Psoas muscle (tissue), 8 donors: ENCODE measurements around the gene THOC6. TPM values are rescaled to one million over a fixed set of nuclear protein-coding genes. Genes with fewer than 3 reads are reported as not detected.

ENCODE experiments used
- ATAC-seq, 4 donors: fragments of 200-7000 bp; cut with Tn5 transposase; one replicate each; pipeline ENCODE4 v1.9.1; 2020; ENCODE audit warnings: moderate library complexity in 3 of 4, mild to moderate bottlenecking in 2 of 4
- DNase-seq, 2 donors: peaks; one replicate each; pipeline ENCODE4 v3.0.0-alpha.2; 2020
- H3K27ac ChIP-seq: fragments of 200-600 bp; one replicate; pipeline ENCODE4 v1.8.0; 2022
- H3K27me3 ChIP-seq, 3 donors: fragments of 200-600 bp in 1 of 3; one replicate each; pipeline versions ENCODE4 v1.6.1 to v1.8.0; 2013 to 2022; ENCODE audit warnings: low read length in 2 of 3, mild to moderate bottlenecking in 2 of 3, moderate library complexity in 1 of 3; ENCODE audit not compliant: insufficient read depth in 3 of 3
- H3K36me3 ChIP-seq, 2 donors: fragments of 200-600 bp in 1 of 2; one replicate each; pipeline versions ENCODE4 v1.6.1 to v1.8.0; 2013 to 2022; ENCODE audit warnings: low read depth in 1 of 2, mild to moderate bottlenecking in 1 of 2, moderate library complexity in 1 of 2; ENCODE audit not compliant: insufficient read depth in 1 of 2
- H3K4me1 ChIP-seq: fragments of 200-600 bp; one replicate; pipeline ENCODE4 v1.8.0; 2022
- H3K4me3 ChIP-seq: fragments of 200-600 bp; one replicate; pipeline ENCODE4 v1.8.0; 2022; ENCODE audit warnings: mild to moderate bottlenecking
- H3K9me3 ChIP-seq: fragments of 200-600 bp; one replicate; pipeline ENCODE4 v1.8.0; 2022
- WGBS, 3 donors: extraction: QIAGEN DNeasy Blood & Tissue Kit; methylation state at CpG; one replicate each; pipeline versions ENCODE4 v1.1.6 to v1.1.7; 2013; 5-methylcytosine and 5-hydroxymethylcytosine counted together
- intact Hi-C, 2 donors: fragments of 100-400 bp; cut with DNase I; formaldehyde crosslinking; loops; one replicate each; pipeline versions ENCODE4 v1.11.0 to v1.14.2; 2022
- polyA plus RNA-seq, 3 donors: library from polyadenylated mRNA; stranded (reverse); fragments of 200-250 nt; gene quantifications; one replicate each; pipeline ENCODE4 v1.2.3, GENCODE V29; 2013
- total RNA-seq, 4 donors: library from RNA; stranded (reverse); fragmentation: NEBNext Ultra II Directional in 2 of 4; extraction: Animal tissue kit (Norgen Biotek cat#: 25700) in 2 of 4; gene quantifications; one replicate each; pipeline versions ENCODE4 v1.2.1 to v1.2.4, GENCODE V29; 2021 to 2023
- TF ChIP-seq, protein P1 (sequence below): fragments of 200-600 bp; IDR thresholded peaks from one replicate; pipeline ENCODE4 v1.8.0; 2022; ENCODE audit warnings: antibody characterized with exemption
- donor health status: healthy with polysubstance abuse.
- donor health status: DM: no; HTN: no; CAD: no; lungs with moderate emphysema.
- donor health status: Bipolar disorder and iron deficiency.
- donor health status: healthy.
- donor health status: DM: yes; HTN: yes; CAD: no.
- donor health status: DM: no; HTN: no; CAD: no.
- donor health status: DM: no; HTN: no; CAD: no.
- donor health status: DM: yes; HTN: yes; CAD: no.

The THOC6 gene
- total and polyA plus RNA-seq, 7 donors = 17.0 to 72.2 (median 26.9) TPM

DNA sequence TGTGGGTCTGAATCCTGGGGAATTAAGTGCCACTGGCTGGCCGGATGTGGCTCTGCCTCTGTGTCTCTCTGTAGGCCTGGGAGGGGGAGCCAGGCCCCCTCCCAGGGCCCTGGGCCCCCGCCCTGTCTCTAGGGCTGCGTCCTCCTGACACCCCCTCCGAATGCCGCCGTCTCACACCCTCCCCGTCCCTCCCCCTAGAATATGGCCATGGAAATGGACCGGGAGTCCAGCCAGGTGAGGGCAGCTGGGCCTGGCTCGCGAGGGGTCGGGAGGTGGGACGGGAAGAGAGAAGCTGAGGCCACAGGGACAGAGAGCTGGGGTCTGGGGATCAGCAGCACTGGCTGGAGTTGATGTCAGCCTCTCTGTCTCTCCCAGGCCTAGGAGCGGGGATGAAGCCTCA is 27.5 kb upstream of the THOC6 start:
- DNase-seq (no peak), ATAC-seq (no peak)
- Histone ChIP-seq H3K4me1 (no peaks in the 10 kb centered on the region), H3K9me3 (no peaks in the 10 kb centered on the region), H3K27ac (no peak overlapping the region), H3K27me3 (peaks cover 0 to 1% (median 0%) of the 10 kb centered on the region in 3 donors), H3K36me3 (no peaks in the 10 kb centered on the region), H3K4me3 (no peak overlapping the region)
- TF ChIP-seq, protein P1, sequence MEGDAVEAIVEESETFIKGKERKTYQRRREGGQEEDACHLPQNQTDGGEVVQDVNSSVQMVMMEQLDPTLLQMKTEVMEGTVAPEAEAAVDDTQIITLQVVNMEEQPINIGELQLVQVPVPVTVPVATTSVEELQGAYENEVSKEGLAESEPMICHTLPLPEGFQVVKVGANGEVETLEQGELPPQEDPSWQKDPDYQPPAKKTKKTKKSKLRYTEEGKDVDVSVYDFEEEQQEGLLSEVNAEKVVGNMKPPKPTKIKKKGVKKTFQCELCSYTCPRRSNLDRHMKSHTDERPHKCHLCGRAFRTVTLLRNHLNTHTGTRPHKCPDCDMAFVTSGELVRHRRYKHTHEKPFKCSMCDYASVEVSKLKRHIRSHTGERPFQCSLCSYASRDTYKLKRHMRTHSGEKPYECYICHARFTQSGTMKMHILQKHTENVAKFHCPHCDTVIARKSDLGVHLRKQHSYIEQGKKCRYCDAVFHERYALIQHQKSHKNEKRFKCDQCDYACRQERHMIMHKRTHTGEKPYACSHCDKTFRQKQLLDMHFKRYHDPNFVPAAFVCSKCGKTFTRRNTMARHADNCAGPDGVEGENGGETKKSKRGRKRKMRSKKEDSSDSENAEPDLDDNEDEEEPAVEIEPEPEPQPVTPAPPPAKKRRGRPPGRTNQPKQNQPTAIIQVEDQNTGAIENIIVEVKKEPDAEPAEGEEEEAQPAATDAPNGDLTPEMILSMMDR = no peak
- intact Hi-C loops = no loop called here
- 60 to 70% (median 65%) methylated on average over 11 to 13 of the region's 13 CpGs for whole genome bisulfite sequencing, 3 donors

DNA sequence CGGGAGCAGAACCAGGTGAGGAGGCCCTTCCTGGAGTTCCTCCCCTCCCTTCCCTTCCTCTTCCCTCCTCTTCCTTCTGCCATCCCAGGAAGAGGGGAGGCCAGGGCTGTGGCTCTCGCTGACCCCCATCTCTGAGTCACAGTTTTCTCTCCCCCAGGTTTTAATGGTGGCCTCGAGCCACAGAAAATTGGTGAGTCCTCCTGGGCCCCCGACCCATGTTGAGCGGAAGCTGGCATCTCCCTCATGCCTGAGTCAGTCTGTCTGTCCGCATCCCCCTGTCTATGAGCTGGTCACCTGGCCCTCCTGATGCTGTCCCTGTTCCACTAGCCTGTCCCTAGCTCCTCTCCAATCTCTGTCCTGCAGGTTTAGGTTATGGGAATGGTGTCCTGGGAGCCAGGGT is 23.9 kb upstream of the THOC6 start:
- no peak for ATAC-seq
- intact Hi-C loops = no loop called here
- no peak for DNase-seq
- 74 to 80% (median 77%) methylated on average over 6 of the region's 6 CpGs for WGBS, 3 donors
- Histone ChIP-seq H3K27me3 (peaks cover 0 to 1% (median 0%) of the 10 kb centered on the region in 3 donors), H3K27ac (no peak overlapping the region), H3K36me3 (peaks cover 0 to 5% of the 10 kb centered on the region in 2 donors), H3K4me3 (no peak overlapping the region), H3K4me1 (peaks cover 1% of the 10 kb centered on the region), H3K9me3 (no peaks in the 10 kb centered on the region)
- TF ChIP-seq, protein P1 = no peak

DNA sequence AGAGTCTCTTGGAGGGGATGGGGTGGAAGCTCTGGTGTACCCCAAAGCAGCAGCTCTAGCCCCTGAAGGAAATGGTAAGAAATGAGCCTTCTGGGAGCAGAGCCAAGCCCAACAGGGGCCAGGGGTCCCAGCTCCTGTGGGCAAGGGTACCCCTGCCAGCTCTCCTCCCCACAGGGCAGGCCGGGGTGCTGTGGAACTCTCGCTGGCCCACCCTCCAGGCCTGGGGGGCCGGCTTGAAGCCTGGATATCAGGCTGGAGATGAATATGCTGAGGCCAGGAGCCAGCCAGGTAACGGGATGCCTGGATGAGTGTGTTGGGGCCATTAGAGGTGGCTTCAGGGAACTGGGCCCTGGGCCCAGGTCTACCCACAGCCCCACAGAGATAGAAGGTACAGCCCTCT is 23.3 kb upstream of the THOC6 start:
- H3K4me1 ChIP-seq = peaks cover 3% of the 10 kb centered on the region
- no peak overlapping the region for H3K4me3 ChIP-seq
- no peak for DNase-seq
- no peaks in the 10 kb centered on the region for H3K9me3 ChIP-seq
- TF ChIP-seq, protein P1 = no peak
- H3K27me3 ChIP-seq = peaks cover 0 to 1% (median 0%) of the 10 kb centered on the region in 3 donors
- intact Hi-C loops = no loop called here
- H3K27ac ChIP-seq = no peak overlapping the region
- peaks cover 0 to 5% of the 10 kb centered on the region in 2 donors for H3K36me3 ChIP-seq
- 85 to 98% (median 85%) methylated on average over 4 of the region's 4 CpGs for WGBS, 3 donors
- ATAC-seq = no peak

DNA sequence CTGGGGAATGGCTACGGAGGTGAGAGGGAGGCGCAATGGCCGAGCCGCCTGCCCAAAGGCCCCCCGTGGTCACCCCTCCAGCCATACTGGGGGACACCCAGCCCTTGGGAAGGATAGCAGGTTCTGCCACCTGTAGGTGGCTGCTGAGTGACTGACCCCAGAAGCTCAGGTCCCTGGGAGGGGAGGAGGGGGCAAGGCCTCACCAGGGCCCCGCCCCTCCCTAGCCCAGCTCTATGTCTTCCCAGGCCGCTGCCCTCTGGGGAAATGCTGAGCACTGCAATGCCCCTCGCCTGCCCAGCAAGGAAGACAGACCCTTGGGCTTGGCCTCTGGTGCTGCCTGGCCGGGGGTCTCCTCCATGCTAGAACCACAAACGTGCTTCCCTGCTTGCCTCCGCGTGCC is 22.5 kb upstream of the THOC6 start:
- Histone ChIP-seq H3K36me3 (peaks cover 0 to 10% of the 10 kb centered on the region in 2 donors), H3K4me1 (peaks cover 3% of the 10 kb centered on the region), H3K4me3 (no peak overlapping the region), H3K27ac (no peak overlapping the region), H3K27me3 (peaks cover 0 to 4% (median 0%) of the 10 kb centered on the region in 3 donors), H3K9me3 (no peaks in the 10 kb centered on the region)
- ATAC-seq (no peak), DNase-seq (no peak)
- WGBS, 3 donors = 65 to 71% (median 70%) methylated on average over 12 of the region's 12 CpGs
- intact Hi-C loops = no loop called here
- TF ChIP-seq, protein P1 = no peak
